ENCODE data around the gene MRPS6. TPM values are rescaled to one million over a fixed set of nuclear protein-coding genes. Genes with fewer than 3 reads are reported as not detected.
A peak's percentile ranks its signal among the peaks of the same experiment; 100 is the strongest.

The MRPS6 gene
- polyA plus RNA-seq, 1 donor (not counting 4 experiments of a cell fraction or from before 2014, with no cell fraction given), result 41.5 TPM

GRCh38 chr21:34141373-34141772 is 68.0 kb downstream of the MRPS6 start:
- H3K36me3 ChIP-seq (ENCODE audit: control insufficient read depth in 2 of 2, extremely low read depth in 1 of 2, insufficient read depth in 2 of 2, low read length in 2 of 2), result peaks cover 9% of the 10 kb centered on the region in 2 experiments
- TF ChIP-seq EZH2 (IDR thresholded peaks at IDR 0.05; ENCODE audit: low read length) (no peak), CTCF (optimal IDR thresholded peaks at IDR 0.05 in 1 of 3, IDR thresholded peaks at IDR 0.05 in 1 of 3, conservative IDR thresholded peaks at IDR 0.05 in 1 of 3; ENCODE audit: extremely low read depth in 1 of 3, insufficient read depth in 2 of 3, low read length in 3 of 3) (no peak)
- H3K4me3 ChIP-seq (ENCODE audit: control insufficient read depth in 2 of 3, extremely low read depth in 1 of 3, insufficient read depth in 2 of 3, low read depth in 1 of 3, low read length in 3 of 3), result no peak overlapping the region
- H3K4me2 ChIP-seq (ENCODE audit: control insufficient read depth, extremely low read depth, insufficient read depth, low read depth, low read length), result no peak overlapping the region
- no peaks in the 10 kb centered on the region for H3K9me1 ChIP-seq (ENCODE audit: control insufficient read depth, extremely low read depth, insufficient read depth, low read length)
- H3K9me3 ChIP-seq (ENCODE audit: control insufficient read depth, low read depth, low read length), result peaks cover 12% of the 10 kb centered on the region
- peaks cover 17% of the 10 kb centered on the region for H3K79me2 ChIP-seq (ENCODE audit: control insufficient read depth, insufficient read depth, low read length)
- H3K27me3 ChIP-seq (ENCODE audit: control insufficient read depth, extremely low read depth, insufficient read depth, low read length), result no peaks in the 10 kb centered on the region
- DNase-seq (ENCODE audit: low read depth, low spot score) (no peak), FAIRE-seq (peak; percentile 39)
- H3K4me1 ChIP-seq (ENCODE audit: control insufficient read depth, extremely low read depth, insufficient read depth, low read length), result no peaks in the 10 kb centered on the region
- no peaks in the 10 kb centered on the region for H4K20me1 ChIP-seq (ENCODE audit: control insufficient read depth, extremely low read depth, insufficient read depth, low read length)
- no peak overlapping the region for H3K27ac ChIP-seq (ENCODE audit: control insufficient read depth, insufficient read depth, low read length)
- H2AFZ ChIP-seq (ENCODE audit: control insufficient read depth, low read length), result no peak overlapping the region
- dilution Hi-C loops (cut with MboI; ENCODE audit: extremely low pct_ligation_motif_present, low sequenced_read_pairs), result no loop called here
- no peak overlapping the region for H3K9ac ChIP-seq (ENCODE audit: control insufficient read depth, extremely low read depth, insufficient read depth, low read length)

GRCh38 chr21:34143685-34144182 is 70.4 kb downstream of the MRPS6 start:
- Histone ChIP-seq H3K4me1 (ENCODE audit: control insufficient read depth, extremely low read depth, insufficient read depth, low read length) (no peaks in the 10 kb centered on the region), H2AFZ (ENCODE audit: control insufficient read depth, low read length) (no peak overlapping the region), H3K9me1 (ENCODE audit: control insufficient read depth, extremely low read depth, insufficient read depth, low read length) (no peaks in the 10 kb centered on the region), H3K4me3 (ENCODE audit: control insufficient read depth in 2 of 3, extremely low read depth in 1 of 3, insufficient read depth in 2 of 3, low read depth in 1 of 3, low read length in 3 of 3) (no peak overlapping the region), H3K36me3 (ENCODE audit: control insufficient read depth in 2 of 2, extremely low read depth in 1 of 2, insufficient read depth in 2 of 2, low read length in 2 of 2) (peaks cover 9% of the 10 kb centered on the region in 2 experiments), H3K79me2 (ENCODE audit: control insufficient read depth, insufficient read depth, low read length) (peaks cover 13% of the 10 kb centered on the region), H3K9ac (ENCODE audit: control insufficient read depth, extremely low read depth, insufficient read depth, low read length) (no peak overlapping the region), H3K4me2 (ENCODE audit: control insufficient read depth, extremely low read depth, insufficient read depth, low read depth, low read length) (no peak overlapping the region), H4K20me1 (ENCODE audit: control insufficient read depth, extremely low read depth, insufficient read depth, low read length) (no peaks in the 10 kb centered on the region), H3K9me3 (ENCODE audit: control insufficient read depth, low read depth, low read length) (peaks cover 12% of the 10 kb centered on the region), H3K27me3 (ENCODE audit: control insufficient read depth, extremely low read depth, insufficient read depth, low read length) (no peaks in the 10 kb centered on the region), H3K27ac (ENCODE audit: control insufficient read depth, insufficient read depth, low read length) (no peak overlapping the region)
- no peak for TF ChIP-seq EZH2 (IDR thresholded peaks at IDR 0.05; ENCODE audit: low read length)
- TF ChIP-seq CTCF (optimal IDR thresholded peaks at IDR 0.05 in 1 of 3, IDR thresholded peaks at IDR 0.05 in 1 of 3, conservative IDR thresholded peaks at IDR 0.05 in 1 of 3; ENCODE audit: extremely low read depth in 1 of 3, insufficient read depth in 2 of 3, low read length in 3 of 3), result no peak
- no peak for DNase-seq (ENCODE audit: low read depth, low spot score)
- dilution Hi-C loops (cut with MboI; ENCODE audit: extremely low pct_ligation_motif_present, low sequenced_read_pairs), result no loop called here
- no peak for FAIRE-seq

Measured in keratinocyte (primary cell).